ENCODE data around the gene MESP1.

Gene MESP1

GRCh38 chr15:89732451-89733172, 18.4 kb downstream of the MESP1 start:
- Mint-ChIP-seq H3K27ac (no peak overlapping the region), H3K4me3 (no peak overlapping the region), H3K9me3 (ENCODE audit: low read depth) (no peaks in the 10 kb centered on the region), H3K27me3 (peaks cover 5% of the 10 kb centered on the region), H3K36me3 (no peaks in the 10 kb centered on the region), H3K4me1 (ENCODE audit: low read depth) (no peaks in the 10 kb centered on the region)

DNA sequence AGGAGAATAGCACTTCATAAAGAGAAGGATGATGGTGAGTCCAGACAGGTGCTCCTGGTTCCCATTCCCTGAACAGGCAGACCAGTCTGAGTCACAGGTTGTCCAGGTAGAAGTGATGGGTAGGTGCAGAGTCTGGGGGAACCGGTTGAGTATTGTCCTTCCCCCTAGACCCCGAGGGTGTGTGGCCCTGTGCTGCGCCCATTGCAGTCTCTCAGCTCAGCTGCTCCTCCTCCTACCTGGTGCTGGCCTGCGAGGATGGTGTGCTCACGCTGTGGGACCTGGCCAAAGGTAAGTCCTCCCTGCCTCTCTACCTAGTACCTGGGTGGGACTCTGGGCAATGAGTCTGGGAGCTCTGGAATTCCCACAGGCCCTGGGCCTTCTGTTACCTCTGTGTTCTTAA, 19.8 kb downstream of the MESP1 start:
- no peaks in the 10 kb centered on the region for H3K36me3 Mint-ChIP-seq
- peaks cover 5% of the 10 kb centered on the region for H3K27me3 Mint-ChIP-seq
- H3K27ac Mint-ChIP-seq, result no peak overlapping the region
- no peak overlapping the region for H3K4me3 Mint-ChIP-seq
- no peaks in the 10 kb centered on the region for H3K4me1 Mint-ChIP-seq (ENCODE audit: low read depth)
- no peaks in the 10 kb centered on the region for H3K9me3 Mint-ChIP-seq (ENCODE audit: low read depth)

- H3K9me3 Mint-ChIP-seq (ENCODE audit: low read depth), result peaks cover 3% of the 10 kb centered on the region
- H3K27ac Mint-ChIP-seq, result no peak overlapping the region
- H3K27me3 Mint-ChIP-seq, result peaks cover 1% of the 10 kb centered on the region
- H3K4me1 Mint-ChIP-seq (ENCODE audit: low read depth), result no peaks in the 10 kb centered on the region
- H3K36me3 Mint-ChIP-seq, result peaks cover 4% of the 10 kb centered on the region
- H3K4me3 Mint-ChIP-seq, result no peak overlapping the region
Measured at GRCh38 chr15:89728254-89728653, 22.8 kb downstream of the MESP1 start.

DNA sequence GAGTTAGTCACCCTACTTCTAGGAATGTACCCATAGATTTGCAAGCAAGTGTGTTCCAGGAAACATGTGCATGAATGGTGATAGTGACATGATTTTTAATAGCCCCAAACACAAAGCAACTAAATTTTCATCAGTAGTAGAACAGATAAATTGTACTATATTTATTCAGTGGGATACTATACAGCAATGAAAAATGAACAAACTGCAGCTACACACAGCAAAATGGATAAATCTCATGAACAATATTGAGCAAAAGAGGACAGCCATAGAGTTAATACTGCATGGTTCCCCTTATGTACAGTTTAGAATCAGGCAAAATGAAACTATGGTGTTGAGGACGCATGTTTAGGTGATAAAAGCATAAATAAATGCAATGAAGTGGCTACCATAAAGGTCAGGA, 26.0 kb downstream of the MESP1 start:
- Mint-ChIP-seq H3K9me3 (ENCODE audit: low read depth) (peaks cover 3% of the 10 kb centered on the region), H3K36me3 (peaks cover 4% of the 10 kb centered on the region), H3K4me3 (no peak overlapping the region), H3K4me1 (ENCODE audit: low read depth) (no peaks in the 10 kb centered on the region), H3K27me3 (peaks cover 8% of the 10 kb centered on the region), H3K27ac (no peak overlapping the region)

- H3K4me1 Mint-ChIP-seq (ENCODE audit: low read depth), result no peaks in the 10 kb centered on the region
- no peak overlapping the region for H3K27ac Mint-ChIP-seq
- peaks cover 4% of the 10 kb centered on the region for H3K36me3 Mint-ChIP-seq
- H3K4me3 Mint-ChIP-seq, result no peak overlapping the region
- H3K9me3 Mint-ChIP-seq (ENCODE audit: low read depth), result peaks cover 3% of the 10 kb centered on the region
- peaks cover 8% of the 10 kb centered on the region for H3K27me3 Mint-ChIP-seq
Measured at GRCh38 chr15:89724621-89725020, 26.4 kb downstream of the MESP1 start.

DNA sequence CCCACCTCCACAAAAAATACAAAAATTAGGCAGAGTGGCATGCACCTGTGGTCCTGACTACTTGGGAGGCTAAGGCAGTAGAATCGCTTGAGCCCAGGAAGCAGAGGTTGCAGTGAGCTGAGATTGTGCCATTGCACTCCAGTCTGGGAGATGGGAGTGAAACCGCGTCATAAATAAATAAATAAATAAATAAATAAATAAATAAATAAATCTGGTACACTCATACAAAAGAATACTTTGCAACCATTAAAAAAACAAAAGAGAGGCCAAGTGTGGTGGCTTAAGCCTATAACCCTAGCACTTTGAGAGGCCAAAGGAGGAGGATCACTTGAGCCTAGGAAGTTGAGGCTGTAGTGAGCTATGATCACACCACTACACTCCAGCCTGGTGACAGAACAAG, 28.0 kb downstream of the MESP1 start:
- Mint-ChIP-seq H3K4me1 (ENCODE audit: low read depth) (no peaks in the 10 kb centered on the region), H3K9me3 (ENCODE audit: low read depth) (peaks cover 3% of the 10 kb centered on the region), H3K4me3 (no peak overlapping the region)

DNA sequence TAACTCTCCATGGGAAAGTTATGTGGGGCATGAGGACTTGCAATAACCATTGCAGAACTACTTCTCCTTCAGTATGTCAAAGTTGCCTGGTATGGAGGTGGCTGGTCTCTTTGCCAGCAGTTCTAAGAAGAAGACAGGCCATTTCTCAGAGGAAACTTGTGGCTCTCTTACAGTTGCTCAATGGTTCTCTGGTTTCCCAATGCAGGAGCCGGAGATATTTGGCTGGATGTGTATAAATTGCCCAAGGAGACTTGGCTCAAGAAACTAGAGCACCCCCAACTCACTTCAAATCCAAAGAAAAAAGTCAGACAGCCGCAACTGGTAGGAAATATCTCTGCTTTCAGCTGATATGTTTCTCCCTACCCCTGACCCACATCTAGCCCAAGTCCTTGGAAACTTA, 36.3 kb downstream of the MESP1 start:
- no peak overlapping the region for H3K27ac Mint-ChIP-seq
- no peak overlapping the region for H3K4me3 Mint-ChIP-seq
- no peaks in the 10 kb centered on the region for H3K36me3 Mint-ChIP-seq
- H3K27me3 Mint-ChIP-seq, result no peaks in the 10 kb centered on the region
- no peaks in the 10 kb centered on the region for H3K9me3 Mint-ChIP-seq (ENCODE audit: low read depth)
- no peaks in the 10 kb centered on the region for H3K4me1 Mint-ChIP-seq (ENCODE audit: low read depth)

More for the DNA sequence above, 28.0 kb downstream of the MESP1 start:
- H3K36me3 Mint-ChIP-seq, result peaks cover 4% of the 10 kb centered on the region
- no peak overlapping the region for H3K27ac Mint-ChIP-seq
- H3K27me3 Mint-ChIP-seq, result peaks cover 8% of the 10 kb centered on the region

GRCh38 chr15:89707577-89707976, 43.5 kb downstream of the MESP1 start:
- Mint-ChIP-seq H3K27me3 (peaks cover 11% of the 10 kb centered on the region), H3K9me3 (ENCODE audit: low read depth) (no peaks in the 10 kb centered on the region), H3K4me1 (ENCODE audit: low read depth) (no peaks in the 10 kb centered on the region), H3K36me3 (peaks cover 2% of the 10 kb centered on the region), H3K27ac (no peak overlapping the region), H3K4me3 (no peak overlapping the region)

DNA sequence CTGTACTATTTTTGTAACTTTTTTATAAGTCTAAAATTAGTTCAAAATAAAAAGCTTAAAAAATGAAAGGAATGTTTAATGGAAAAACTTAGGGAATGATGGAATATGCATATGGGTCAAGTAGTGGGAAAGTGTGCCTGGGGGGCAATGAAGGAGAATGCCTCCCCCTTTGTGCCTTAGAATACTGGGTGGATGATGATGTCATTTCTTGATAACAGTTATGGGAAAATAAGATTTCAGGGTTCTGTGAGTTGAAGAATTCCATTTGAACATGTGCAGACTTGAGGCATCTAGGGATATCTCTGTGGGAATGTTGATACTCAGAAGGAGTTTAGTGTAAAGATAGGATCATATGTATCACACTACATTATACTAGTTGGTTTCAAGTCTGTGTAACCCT, 46.6 kb downstream of the MESP1 start:
- Mint-ChIP-seq H3K4me3 (no peak overlapping the region), H3K27ac (no peak overlapping the region), H3K4me1 (ENCODE audit: low read depth) (no peaks in the 10 kb centered on the region), H3K9me3 (ENCODE audit: low read depth) (no peaks in the 10 kb centered on the region), H3K36me3 (peaks cover 4% of the 10 kb centered on the region), H3K27me3 (peaks cover 17% of the 10 kb centered on the region)

Measured in activated naive CD8-positive, alpha-beta T cell (primary cell).